CD4-positive, alpha-beta T cell treated with Interleukin-6 for 4 hours (primary cell): Measurements from ENCODE around the gene SELENON.
"Not testable (repeated sequence)": the region's sequence is repeated elsewhere in the genome, so short reads cannot be mapped to it uniquely, and the experiment has no call there.

ENCODE experiments used
- DNase-seq: peaks from one replicate; pipeline ENCODE4 v3.0.0-alpha.2; 2020; ENCODE audit warnings: mixed read lengths

SELENON gene

GRCh38 chr1:25831569-25832196 lies 31.7 kb downstream of the SELENON start:
- DNase-seq, result no peak

- no peak for DNase-seq
Observed at GRCh38 chr1:25832336-25833037, 32.5 kb downstream of the SELENON start.

GRCh38 chr1:25833158-25833557 lies 33.2 kb downstream of the SELENON start:
- DNase-seq, result no peak

- no peak for DNase-seq
Observed at GRCh38 chr1:25834894-25835293, 34.9 kb downstream of the SELENON start.

- no peak for DNase-seq
Observed at GRCh38 chr1:25836695-25837094, 36.7 kb downstream of the SELENON start.

- DNase-seq, result no peak
Observed at GRCh38 chr1:25837262-25837875, 37.4 kb downstream of the SELENON start.

GRCh38 chr1:25839808-25840207 lies 39.8 kb downstream of the SELENON start:
- DNase-seq, result not testable (repeated sequence)

- DNase-seq, result no peak
Observed at GRCh38 chr1:25843483-25843882, 43.5 kb downstream of the SELENON start.

GRCh38 chr1:25844536-25845337 lies 44.7 kb downstream of the SELENON start:
- DNase-seq, result no peak

- DNase-seq, result no peak
Observed at GRCh38 chr1:25845664-25846063, 45.7 kb downstream of the SELENON start.

- no peak for DNase-seq
Observed at GRCh38 chr1:25847929-25848328, 47.9 kb downstream of the SELENON start.

- no peak for DNase-seq
Observed at GRCh38 chr1:25848531-25848930, 48.5 kb downstream of the SELENON start.

GRCh38 chr1:25854554-25854953 lies 54.6 kb downstream of the SELENON start:
- DNase-seq, result no peak

GRCh38 chr1:25856856-25857255 lies 56.9 kb downstream of the SELENON start:
- no peak for DNase-seq

GRCh38 chr1:25858494-25858893 lies 58.5 kb downstream of the SELENON start:
- DNase-seq, result no peak

- peak; percentile 93 for DNase-seq
Observed at GRCh38 chr1:25858906-25859789, 59.2 kb downstream of the SELENON start, which contains the start of gene AUNIP. TSS of gene AUNIP (minus strand) at chr1:25859457. CDS start at chr1:25859357, 100 bp downstream.

GRCh38 chr1:25861316-25862286 lies 61.6 kb downstream of the SELENON start:
- no peak for DNase-seq

- no peak for DNase-seq
Observed at GRCh38 chr1:25862785-25863485, 62.9 kb downstream of the SELENON start.

GRCh38 chr1:25863486-25864262 lies 63.7 kb downstream of the SELENON start:
- DNase-seq, result no peak
